ENCODE results near the gene HHATL. TPM values are rescaled to one million over a fixed set of nuclear protein-coding genes. Genes with fewer than 3 reads are reported as not detected.
A peak's percentile ranks its signal among the peaks of the same experiment; 100 is the strongest.

HHATL gene
- total RNA-seq = not detected
- 1 to 10 TPM; 1.4 to 1.5 TPM for polyA plus RNA-seq
- long read RNA-seq, donor 1 = 0 reads
- long read RNA-seq, donor 2, partial matches to known transcripts = 0 of 1 reads
- long read RNA-seq, donor 2, other reads (novel, unspliced or antisense) = 0 of 1 reads

GRCh38 chr3:42702066-42702951 lies at the start of gene HHATL:
Gene HHATL (minus strand): TSS chr3:42702798. CDS start chr3:42700826, 1,972 bp downstream.
- 80 to 84% methylated on average over 16 to 21 of the region's 21 CpGs for WGBS, 2 donors
- no peaks in the 10 kb centered on the region for H3K9me3 ChIP-seq (ENCODE audit: control insufficient read depth, low read length)
- H3K4me3 ChIP-seq (ENCODE audit: low read length in 2 of 2) = no peak within 1 kb of the TSS
- DNase-seq = peak; percentile 29 to 72
- no peak within 1 kb of the TSS for H3K27ac ChIP-seq (ENCODE audit: low read depth in 1 of 2, low read length in 2 of 2)
- intact Hi-C loops (cut with DNase I) = no loop called here
- no peaks in the 10 kb centered on the region for H3K27me3 ChIP-seq (ENCODE audit: control insufficient read depth in 1 of 2, insufficient read depth in 2 of 2, low read length in 1 of 2)
- no peak for ATAC-seq (ENCODE audit: low FRiP score)
- no peaks in the 10 kb centered on the region for H3K4me1 ChIP-seq (ENCODE audit: control insufficient read depth in 1 of 2, insufficient read depth in 2 of 2, low read length in 2 of 2)
- H3K36me3 ChIP-seq (ENCODE audit: control insufficient read depth in 1 of 2, insufficient read depth in 2 of 2, low read length in 1 of 2) = no peaks in the 10 kb centered on the region

- Histone ChIP-seq H3K36me3 (ENCODE audit: control insufficient read depth in 1 of 2, insufficient read depth in 2 of 2, low read length in 1 of 2) (no peaks in the 10 kb centered on the region), H3K4me3 (ENCODE audit: low read length in 2 of 2) (no peak overlapping the region), H3K27me3 (ENCODE audit: control insufficient read depth in 1 of 2, insufficient read depth in 2 of 2, low read length in 1 of 2) (no peaks in the 10 kb centered on the region), H3K4me1 (ENCODE audit: control insufficient read depth in 1 of 2, insufficient read depth in 2 of 2, low read length in 2 of 2) (peaks cover 0 to 3% of the 10 kb centered on the region in 2 donors), H3K27ac (ENCODE audit: low read depth in 1 of 2, low read length in 2 of 2) (no peak overlapping the region), H3K9me3 (ENCODE audit: control insufficient read depth, low read length) (no peaks in the 10 kb centered on the region)
- intact Hi-C loops (cut with DNase I) = loop anchor here in 1 of 2 donors (5.0 kb wide), 1 partner anchor 249 kb away; the partner anchor contains the start of gene VIPR1
- no peak for ATAC-seq (ENCODE audit: low FRiP score)
- WGBS, 2 donors = 28 to 34% methylated on average over 9 of the region's 9 CpGs
- no peak for DNase-seq
Observed at GRCh38 chr3:42751609-42752008, 49.0 kb upstream of the HHATL start.

- H3K27me3 ChIP-seq (ENCODE audit: control insufficient read depth in 1 of 2, insufficient read depth in 2 of 2, low read length in 1 of 2) = no peaks in the 10 kb centered on the region
- intact Hi-C loops (cut with DNase I) = loop anchor here in 1 of 2 donors (5.0 kb wide), 1 partner anchor 249 kb away; the partner anchor contains the start of gene VIPR1
- no peaks in the 10 kb centered on the region for H3K36me3 ChIP-seq (ENCODE audit: control insufficient read depth in 1 of 2, insufficient read depth in 2 of 2, low read length in 1 of 2)
- H3K4me3 ChIP-seq (ENCODE audit: low read length in 2 of 2) = no peak overlapping the region
- peak in 1 of 2 donors; percentile 61 for DNase-seq
- no peaks in the 10 kb centered on the region for H3K9me3 ChIP-seq (ENCODE audit: control insufficient read depth, low read length)
- peaks cover 4 to 8% of the 10 kb centered on the region in 2 donors for H3K4me1 ChIP-seq (ENCODE audit: control insufficient read depth in 1 of 2, insufficient read depth in 2 of 2, low read length in 2 of 2)
- no peak overlapping the region for H3K27ac ChIP-seq (ENCODE audit: low read depth in 1 of 2, low read length in 2 of 2)
- WGBS, 2 donors = 94 to 96% methylated on average over 7 of the region's 7 CpGs
- ATAC-seq (ENCODE audit: low FRiP score) = no peak
Observed at GRCh38 chr3:42750834-42751233, 48.2 kb upstream of the HHATL start.

GRCh38 chr3:42749753-42750231 lies 47.2 kb upstream of the HHATL start:
- DNase-seq (peak in 1 of 2 donors; percentile 62), ATAC-seq (ENCODE audit: low FRiP score) (peak; percentile 34)
- no peaks in the 10 kb centered on the region for H3K9me3 ChIP-seq (ENCODE audit: control insufficient read depth, low read length)
- no peaks in the 10 kb centered on the region for H3K27me3 ChIP-seq (ENCODE audit: control insufficient read depth in 1 of 2, insufficient read depth in 2 of 2, low read length in 1 of 2)
- H3K4me3 ChIP-seq (ENCODE audit: low read length in 2 of 2) = no peak overlapping the region
- H3K27ac ChIP-seq (ENCODE audit: low read depth in 1 of 2, low read length in 2 of 2) = peak overlapping the region in 1 of 2 donors; percentile 61
- H3K36me3 ChIP-seq (ENCODE audit: control insufficient read depth in 1 of 2, insufficient read depth in 2 of 2, low read length in 1 of 2) = no peaks in the 10 kb centered on the region
- peaks cover 6 to 8% of the 10 kb centered on the region in 2 donors for H3K4me1 ChIP-seq (ENCODE audit: control insufficient read depth in 1 of 2, insufficient read depth in 2 of 2, low read length in 2 of 2)
- intact Hi-C loops (cut with DNase I) = loop anchor here (5.0 to 10.0 kb wide), 4 partner anchors 65 to 247 kb away; partner anchors contain the start of genes KLHL40 (in 1 of the 2), NKTR (in 1 of the 2), SEC22C (in 1 of the 2) and VIPR1 (in 1 of the 2)
- WGBS, 2 donors = 31% methylated on average over 10 of the region's 10 CpGs

GRCh38 chr3:42749025-42749752 lies 46.6 kb upstream of the HHATL start:
- no peak overlapping the region for H3K4me3 ChIP-seq (ENCODE audit: low read length in 2 of 2)
- H3K9me3 ChIP-seq (ENCODE audit: control insufficient read depth, low read length) = no peaks in the 10 kb centered on the region
- intact Hi-C loops (cut with DNase I) = loop anchor here (5.0 to 10.0 kb wide), 3 partner anchors 64 to 164 kb away; partner anchors contain the start of genes KLHL40 (in 1 of the 2), NKTR (in 1 of the 2) and SEC22C (in 1 of the 2)
- H3K27me3 ChIP-seq (ENCODE audit: control insufficient read depth in 1 of 2, insufficient read depth in 2 of 2, low read length in 1 of 2) = no peaks in the 10 kb centered on the region
- peak overlapping the region in 1 of 2 donors; percentile 61 for H3K27ac ChIP-seq (ENCODE audit: low read depth in 1 of 2, low read length in 2 of 2)
- ATAC-seq (ENCODE audit: low FRiP score) = no peak
- H3K4me1 ChIP-seq (ENCODE audit: control insufficient read depth in 1 of 2, insufficient read depth in 2 of 2, low read length in 2 of 2) = peaks cover 6 to 8% of the 10 kb centered on the region in 2 donors
- peak in 1 of 2 donors; percentile 40 for DNase-seq
- no peaks in the 10 kb centered on the region for H3K36me3 ChIP-seq (ENCODE audit: control insufficient read depth in 1 of 2, insufficient read depth in 2 of 2, low read length in 1 of 2)
- WGBS, 2 donors = 71% methylated on average over 10 of the region's 10 CpGs

GRCh38 chr3:42747581-42747980 lies 45.0 kb upstream of the HHATL start:
- WGBS, 2 donors = 55 to 74% methylated on average over 6 of the region's 6 CpGs
- ATAC-seq (ENCODE audit: low FRiP score) (no peak), DNase-seq (peak in 1 of 2 donors; percentile 24)
- Histone ChIP-seq H3K36me3 (ENCODE audit: control insufficient read depth in 1 of 2, insufficient read depth in 2 of 2, low read length in 1 of 2) (no peaks in the 10 kb centered on the region), H3K4me1 (ENCODE audit: control insufficient read depth in 1 of 2, insufficient read depth in 2 of 2, low read length in 2 of 2) (peaks cover 6 to 8% of the 10 kb centered on the region in 2 donors), H3K27me3 (ENCODE audit: control insufficient read depth in 1 of 2, insufficient read depth in 2 of 2, low read length in 1 of 2) (no peaks in the 10 kb centered on the region), H3K9me3 (ENCODE audit: control insufficient read depth, low read length) (no peaks in the 10 kb centered on the region), H3K4me3 (ENCODE audit: low read length in 2 of 2) (no peak overlapping the region), H3K27ac (ENCODE audit: low read depth in 1 of 2, low read length in 2 of 2) (peak overlapping the region; percentile 71 to 97)
- intact Hi-C loops (cut with DNase I) = loop anchor here (5.0 to 10.0 kb wide), 3 partner anchors 63 to 163 kb away; partner anchors contain the start of genes KLHL40 (in 1 of the 2), NKTR (in 1 of the 2) and SEC22C (in 1 of the 2)

- no peaks in the 10 kb centered on the region for H3K9me3 ChIP-seq (ENCODE audit: control insufficient read depth, low read length)
- DNase-seq (peak in 1 of 2 donors; percentile 46), ATAC-seq (ENCODE audit: low FRiP score) (peak; percentile 75)
- intact Hi-C loops (cut with DNase I) = loop anchor here (5.0 to 10.0 kb wide), 3 partner anchors 62 to 162 kb away; partner anchors contain the start of genes KLHL40 (in 1 of the 2), NKTR (in 1 of the 2) and SEC22C (in 1 of the 2)
- H3K27ac ChIP-seq (ENCODE audit: low read depth in 1 of 2, low read length in 2 of 2) = peak overlapping the region; percentile 71 to 97
- no peak overlapping the region for H3K4me3 ChIP-seq (ENCODE audit: low read length in 2 of 2)
- WGBS, 2 donors = 14 to 23% methylated on average over 11 of the region's 11 CpGs
- H3K27me3 ChIP-seq (ENCODE audit: control insufficient read depth in 1 of 2, insufficient read depth in 2 of 2, low read length in 1 of 2) = no peaks in the 10 kb centered on the region
- no peaks in the 10 kb centered on the region for H3K36me3 ChIP-seq (ENCODE audit: control insufficient read depth in 1 of 2, insufficient read depth in 2 of 2, low read length in 1 of 2)
- H3K4me1 ChIP-seq (ENCODE audit: control insufficient read depth in 1 of 2, insufficient read depth in 2 of 2, low read length in 2 of 2) = peaks cover 6 to 8% of the 10 kb centered on the region in 2 donors
Observed at GRCh38 chr3:42746455-42747450, 44.2 kb upstream of the HHATL start.

Measured in aorta (tissue), 5 donors.